ENCODE measurements around the gene ASXL2.

DNA sequence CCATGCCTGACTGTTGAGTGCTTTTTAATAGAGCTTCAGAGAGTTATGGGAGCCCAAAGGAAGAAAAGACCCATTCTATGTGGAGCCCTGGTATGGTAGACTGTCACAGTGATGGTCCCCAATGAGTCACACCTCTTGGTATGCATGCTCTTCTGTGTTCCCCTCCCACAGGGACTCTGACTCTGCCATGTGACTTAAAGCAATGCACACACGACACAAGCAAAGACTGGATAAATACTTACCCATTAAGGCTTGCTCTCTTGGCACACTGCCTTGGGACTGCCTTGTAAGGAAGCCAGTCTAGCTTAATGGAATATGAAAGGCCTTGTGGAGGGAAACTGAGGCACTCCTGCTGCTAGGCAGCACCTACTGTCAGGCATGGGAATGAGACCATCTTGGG, 188.2 kb downstream of the ASXL2 start:
- TF ChIP-seq, protein P1, sequence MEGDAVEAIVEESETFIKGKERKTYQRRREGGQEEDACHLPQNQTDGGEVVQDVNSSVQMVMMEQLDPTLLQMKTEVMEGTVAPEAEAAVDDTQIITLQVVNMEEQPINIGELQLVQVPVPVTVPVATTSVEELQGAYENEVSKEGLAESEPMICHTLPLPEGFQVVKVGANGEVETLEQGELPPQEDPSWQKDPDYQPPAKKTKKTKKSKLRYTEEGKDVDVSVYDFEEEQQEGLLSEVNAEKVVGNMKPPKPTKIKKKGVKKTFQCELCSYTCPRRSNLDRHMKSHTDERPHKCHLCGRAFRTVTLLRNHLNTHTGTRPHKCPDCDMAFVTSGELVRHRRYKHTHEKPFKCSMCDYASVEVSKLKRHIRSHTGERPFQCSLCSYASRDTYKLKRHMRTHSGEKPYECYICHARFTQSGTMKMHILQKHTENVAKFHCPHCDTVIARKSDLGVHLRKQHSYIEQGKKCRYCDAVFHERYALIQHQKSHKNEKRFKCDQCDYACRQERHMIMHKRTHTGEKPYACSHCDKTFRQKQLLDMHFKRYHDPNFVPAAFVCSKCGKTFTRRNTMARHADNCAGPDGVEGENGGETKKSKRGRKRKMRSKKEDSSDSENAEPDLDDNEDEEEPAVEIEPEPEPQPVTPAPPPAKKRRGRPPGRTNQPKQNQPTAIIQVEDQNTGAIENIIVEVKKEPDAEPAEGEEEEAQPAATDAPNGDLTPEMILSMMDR (IDR thresholded peaks at IDR 0.05 in 4 of 5, conservative IDR thresholded peaks at IDR 0.05 in 1 of 5) = no peak
- no peak for TF ChIP-seq POLR2A (IDR thresholded peaks at IDR 0.05)
